B cell (primary cell): ENCODE results near the gene CARD9.

Source experiments
- EZH2 ChIP-seq: IDR thresholded peaks from 2 replicates; pipeline ENCODE4 v1.6.1; 2012; ENCODE audit warnings: borderline replicate concordance, low read depth, mild to moderate bottlenecking, moderate library complexity, low read length; ENCODE audit not compliant: insufficient read depth, poor library complexity, severe bottlenecking
- TF ChIP-seq, protein P1 (sequence below): fragments of 200-600 bp; IDR thresholded peaks from one replicate; pipeline ENCODE4 v1.8.0; 2022; ENCODE audit warnings: antibody characterized with exemption, mild to moderate bottlenecking

- TF ChIP-seq, protein P1, sequence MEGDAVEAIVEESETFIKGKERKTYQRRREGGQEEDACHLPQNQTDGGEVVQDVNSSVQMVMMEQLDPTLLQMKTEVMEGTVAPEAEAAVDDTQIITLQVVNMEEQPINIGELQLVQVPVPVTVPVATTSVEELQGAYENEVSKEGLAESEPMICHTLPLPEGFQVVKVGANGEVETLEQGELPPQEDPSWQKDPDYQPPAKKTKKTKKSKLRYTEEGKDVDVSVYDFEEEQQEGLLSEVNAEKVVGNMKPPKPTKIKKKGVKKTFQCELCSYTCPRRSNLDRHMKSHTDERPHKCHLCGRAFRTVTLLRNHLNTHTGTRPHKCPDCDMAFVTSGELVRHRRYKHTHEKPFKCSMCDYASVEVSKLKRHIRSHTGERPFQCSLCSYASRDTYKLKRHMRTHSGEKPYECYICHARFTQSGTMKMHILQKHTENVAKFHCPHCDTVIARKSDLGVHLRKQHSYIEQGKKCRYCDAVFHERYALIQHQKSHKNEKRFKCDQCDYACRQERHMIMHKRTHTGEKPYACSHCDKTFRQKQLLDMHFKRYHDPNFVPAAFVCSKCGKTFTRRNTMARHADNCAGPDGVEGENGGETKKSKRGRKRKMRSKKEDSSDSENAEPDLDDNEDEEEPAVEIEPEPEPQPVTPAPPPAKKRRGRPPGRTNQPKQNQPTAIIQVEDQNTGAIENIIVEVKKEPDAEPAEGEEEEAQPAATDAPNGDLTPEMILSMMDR: no peak
- no peak for TF ChIP-seq EZH2
These were observed 23.9 kb downstream of the CARD9 start for GRCh38 chr9:136349546-136349945.
